Mesodermal cell (in vitro differentiated cells): ENCODE measurements around the gene RAB4B.
"Not testable (repeated sequence)": the region's sequence is repeated elsewhere in the genome, so short reads cannot be mapped to it uniquely, and the experiment has no call there.

ENCODE experiments used
- H3K27ac ChIP-seq: 2 replicates; pipeline ENCODE4 v1.7.0; 2013; ENCODE audit warnings: mild to moderate bottlenecking, low read depth, low read length, moderate library complexity; ENCODE audit not compliant: severe bottlenecking
- H3K36me3 ChIP-seq: 2 replicates; pipeline ENCODE4 v1.7.1; 2013; ENCODE audit warnings: mild to moderate bottlenecking, low read length, moderate library complexity; ENCODE audit not compliant: control insufficient read depth, insufficient read depth
- H3K4me1 ChIP-seq: one replicate; pipeline ENCODE4 v1.7.1; 2013; ENCODE audit warnings: mild to moderate bottlenecking, low read length; ENCODE audit not compliant: insufficient read depth, control insufficient read depth, poor library complexity, severe bottlenecking
- H3K4me3 ChIP-seq: 2 replicates; pipeline ENCODE4 v1.7.0; 2013; ENCODE audit warnings: low read length, control low read depth, mild to moderate bottlenecking; ENCODE audit not compliant: insufficient read depth, poor library complexity, severe bottlenecking; ENCODE audit errors: extremely low read depth
- H3K9me3 ChIP-seq: 2 replicates; pipeline ENCODE4 v1.7.1; 2013; ENCODE audit warnings: mild to moderate bottlenecking, low read length, moderate library complexity; ENCODE audit not compliant: control insufficient read depth
- WGBS, 2 experiments: methylation state at CpG; one replicate each; pipeline ENCODE4 v1.1.5; 2013; ENCODE audit warnings: missing lambda C conversion rate in 2 of 2; ENCODE audit not compliant: insufficient coverage in 2 of 2; 5-methylcytosine and 5-hydroxymethylcytosine counted together

Gene RAB4B

GRCh38 chr19:40825460-40826095 lies 47.5 kb downstream of the RAB4B start:
- H3K36me3 ChIP-seq, H3K27ac ChIP-seq, H3K9me3 ChIP-seq, H3K4me3 ChIP-seq: not testable (repeated sequence)
- no CpG with 5 or more reads among the region's 6 CpGs for WGBS, 2 experiments
- H3K4me1 ChIP-seq = peaks cover 22% of the 10 kb centered on the region

- not testable (repeated sequence) for H3K36me3 ChIP-seq, H3K4me3 ChIP-seq, H3K9me3 ChIP-seq, H3K27ac ChIP-seq
- H3K4me1 ChIP-seq = peaks cover 22% of the 10 kb centered on the region
- WGBS, 2 experiments = 99 to 100% methylated on average over 3 to 6 of the region's 14 CpGs
These were observed 48.3 kb downstream of the RAB4B start for GRCh38 chr19:40826312-40826698.

GRCh38 chr19:40826699-40827385 lies 48.8 kb downstream of the RAB4B start:
- H3K9me3 ChIP-seq, H3K4me3 ChIP-seq, H3K27ac ChIP-seq, H3K36me3 ChIP-seq: not testable (repeated sequence)
- WGBS, 2 experiments = 92 to 96% methylated on average over 18 to 27 of the region's 29 CpGs
- peaks cover 21% of the 10 kb centered on the region for H3K4me1 ChIP-seq

GRCh38 chr19:40827386-40828247 lies 49.6 kb downstream of the RAB4B start:
- H3K36me3 ChIP-seq = no peaks in the 10 kb centered on the region
- WGBS, 2 experiments = 91 to 94% methylated on average over 14 to 21 of the region's 22 CpGs
- peaks cover 13% of the 10 kb centered on the region for H3K4me1 ChIP-seq
- H3K27ac ChIP-seq = no peak overlapping the region
- no peak overlapping the region for H3K4me3 ChIP-seq
- no peaks in the 10 kb centered on the region for H3K9me3 ChIP-seq

GRCh38 chr19:40829205-40829604 lies 51.2 kb downstream of the RAB4B start:
- H3K36me3 ChIP-seq = no peaks in the 10 kb centered on the region
- no peak overlapping the region for H3K27ac ChIP-seq
- H3K4me1 ChIP-seq = no peaks in the 10 kb centered on the region
- no peak overlapping the region for H3K4me3 ChIP-seq
- no peaks in the 10 kb centered on the region for H3K9me3 ChIP-seq

GRCh38 chr19:40830741-40831140 lies 52.7 kb downstream of the RAB4B start:
- not testable (repeated sequence) for H3K4me1 ChIP-seq, H3K9me3 ChIP-seq, H3K27ac ChIP-seq, H3K36me3 ChIP-seq, H3K4me3 ChIP-seq
- WGBS, 2 experiments = 87 to 96% methylated on average over 12 to 13 of the region's 16 CpGs

- Histone ChIP-seq H3K36me3 (no peaks in the 10 kb centered on the region), H3K9me3 (no peaks in the 10 kb centered on the region), H3K4me1 (no peaks in the 10 kb centered on the region), H3K4me3 (no peak overlapping the region), H3K27ac (no peak overlapping the region)
- 80% methylated on average over 4 to 5 of the region's 7 CpGs for WGBS, 2 experiments
These were observed 53.7 kb downstream of the RAB4B start for GRCh38 chr19:40831502-40832430.

GRCh38 chr19:40832431-40832790 lies 54.4 kb downstream of the RAB4B start:
- not testable (repeated sequence) for H3K36me3 ChIP-seq, H3K4me1 ChIP-seq, H3K27ac ChIP-seq, H3K4me3 ChIP-seq, H3K9me3 ChIP-seq
- 70% methylated on average over 2 of the region's 4 CpGs; no CpG with 5 or more reads in 1 of the 2 experiments for WGBS, 2 experiments

GRCh38 chr19:40833728-40834533 lies 55.9 kb downstream of the RAB4B start:
- H3K4me3 ChIP-seq, H3K4me1 ChIP-seq, H3K9me3 ChIP-seq, H3K36me3 ChIP-seq: not testable (repeated sequence)
- H3K27ac ChIP-seq = peak overlapping the region; percentile 69
- WGBS, 2 experiments = no CpG with 5 or more reads among the region's 7 CpGs
